HG02798 (cell line): Measurements from ENCODE around the gene NCBP2.
A peak's percentile ranks its signal among the peaks of the same experiment; 100 is the strongest.

Experiments
- ATAC-seq: cut with Tn5 transposase; IDR thresholded peaks from one replicate; pipeline ENCODE4 v1.9.1; 2021; ENCODE audit warnings: mild to moderate bottlenecking; ENCODE audit not compliant: unreplicated experiment, poor library complexity

NCBP2 gene

DNA sequence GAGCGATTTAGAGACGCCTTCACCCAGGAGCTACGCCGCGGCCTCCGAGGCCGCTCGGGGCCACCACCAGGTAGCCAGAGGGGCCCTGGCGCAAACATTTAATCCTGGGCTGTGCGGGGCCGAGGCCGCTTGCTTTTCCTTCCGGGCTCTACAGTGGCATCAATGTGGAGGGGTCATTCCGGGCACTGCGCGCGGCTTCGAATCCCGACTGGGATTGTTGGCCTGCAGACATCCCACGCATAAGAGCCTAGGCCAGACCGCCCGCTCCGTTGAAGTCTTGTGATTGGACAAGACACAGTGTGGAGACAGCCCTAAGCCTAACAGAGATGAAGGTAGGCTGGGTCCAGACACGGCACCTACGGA, 568 bp upstream of the NCBP2 start:
- ATAC-seq: peak; percentile 4

DNA sequence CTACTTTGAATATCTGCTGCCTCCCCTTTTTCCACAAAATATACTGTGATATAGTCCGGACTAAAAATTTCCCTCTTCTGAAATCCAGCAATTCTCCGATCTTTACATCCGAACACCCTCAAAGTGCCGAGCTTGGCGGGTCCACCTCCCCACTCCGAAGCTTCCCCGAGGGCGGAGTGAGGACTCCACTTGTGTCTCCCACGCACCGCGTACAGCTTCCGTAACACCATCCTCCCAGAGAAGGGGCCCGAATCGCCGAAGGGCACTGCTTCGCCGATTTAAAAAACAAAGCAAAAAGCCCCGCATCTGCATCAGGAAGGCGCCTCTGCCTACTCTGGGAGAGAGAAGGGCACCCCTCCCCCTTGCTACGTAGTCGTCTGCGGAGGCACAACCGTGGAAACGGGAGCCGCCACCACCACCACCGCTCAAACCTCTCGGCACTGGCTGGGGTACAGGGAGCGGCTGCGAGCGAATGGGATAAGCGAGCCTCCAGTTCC, 551 bp downstream of the NCBP2 start:
- peak; percentile 21 for ATAC-seq

DNA sequence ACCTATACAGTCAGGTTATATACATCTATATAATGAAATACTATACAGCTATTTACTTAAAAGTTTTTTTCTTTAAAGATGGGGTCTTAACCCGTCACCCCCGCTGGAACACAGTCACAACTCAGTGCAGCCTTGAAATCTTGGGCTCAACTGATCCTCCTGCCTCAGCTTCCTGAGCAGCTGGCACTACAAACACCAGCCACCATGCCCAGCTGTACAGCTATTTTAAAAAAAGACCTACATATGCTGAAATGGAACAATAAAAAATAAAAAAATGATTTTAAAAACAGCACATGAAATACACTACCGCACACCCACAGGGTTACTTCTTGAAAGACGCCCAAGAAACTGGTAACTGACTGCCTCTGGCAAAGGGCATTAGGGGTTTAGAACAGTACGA, 3.8 kb downstream of the NCBP2 start:
- ATAC-seq: no peak

DNA sequence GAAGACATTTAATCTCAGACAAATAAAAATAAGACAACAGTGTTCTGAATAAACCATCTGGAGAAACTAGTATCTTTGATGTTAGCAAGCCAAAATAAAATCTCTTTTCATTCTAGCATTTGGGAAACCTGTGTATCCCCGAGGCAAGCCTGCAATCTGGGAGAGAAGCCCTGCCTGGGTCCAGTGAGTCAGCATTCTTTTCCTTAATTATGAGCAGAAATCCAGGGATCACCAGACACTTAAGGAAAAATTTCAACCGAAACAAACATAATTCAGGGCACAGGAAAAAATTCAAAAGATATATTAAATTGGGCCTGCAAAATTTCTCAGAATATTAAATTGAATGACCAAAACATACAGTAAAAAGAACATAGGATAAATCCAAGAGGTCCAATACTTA, 4.2 kb downstream of the NCBP2 start:
- no peak for ATAC-seq

DNA sequence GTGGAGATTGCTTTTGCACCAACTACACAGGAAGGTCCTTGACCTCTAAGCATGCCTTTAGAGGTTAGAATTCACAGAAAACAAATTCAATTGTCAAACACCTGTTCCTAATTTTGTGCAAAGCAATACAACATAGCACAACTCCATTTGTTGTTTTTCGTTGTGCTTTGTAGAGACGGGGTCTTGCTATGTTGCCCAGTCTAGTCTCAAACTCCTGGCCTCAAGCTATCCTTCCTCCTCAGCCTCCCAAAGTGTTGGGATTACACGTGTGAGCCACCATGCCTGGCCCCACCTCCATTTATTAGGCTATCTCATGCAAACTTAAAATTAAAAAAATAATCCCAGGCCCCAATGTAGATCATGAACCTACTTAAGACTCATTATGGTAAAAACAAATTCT, 6.0 kb downstream of the NCBP2 start:
- ATAC-seq: no peak

DNA sequence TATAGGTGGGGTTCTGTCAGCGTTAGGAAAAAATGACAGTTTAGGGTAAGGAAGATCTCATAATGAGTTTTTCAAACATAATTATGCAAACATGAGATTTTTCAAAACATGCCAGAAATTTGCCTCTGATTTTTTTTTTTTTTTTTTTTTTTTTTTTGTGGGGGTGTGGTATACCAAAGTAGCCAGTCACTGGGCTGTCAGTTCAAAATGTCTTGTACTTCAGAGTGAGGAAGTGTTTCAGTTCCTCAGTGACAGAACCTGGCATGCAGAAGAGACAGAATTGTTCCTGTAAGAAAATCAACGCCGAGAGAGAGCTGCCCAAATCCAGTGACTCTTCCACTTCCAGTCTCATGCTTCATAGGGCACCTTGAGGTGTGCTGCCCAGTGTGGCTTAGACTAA, 9.7 kb downstream of the NCBP2 start:
- no peak for ATAC-seq

DNA sequence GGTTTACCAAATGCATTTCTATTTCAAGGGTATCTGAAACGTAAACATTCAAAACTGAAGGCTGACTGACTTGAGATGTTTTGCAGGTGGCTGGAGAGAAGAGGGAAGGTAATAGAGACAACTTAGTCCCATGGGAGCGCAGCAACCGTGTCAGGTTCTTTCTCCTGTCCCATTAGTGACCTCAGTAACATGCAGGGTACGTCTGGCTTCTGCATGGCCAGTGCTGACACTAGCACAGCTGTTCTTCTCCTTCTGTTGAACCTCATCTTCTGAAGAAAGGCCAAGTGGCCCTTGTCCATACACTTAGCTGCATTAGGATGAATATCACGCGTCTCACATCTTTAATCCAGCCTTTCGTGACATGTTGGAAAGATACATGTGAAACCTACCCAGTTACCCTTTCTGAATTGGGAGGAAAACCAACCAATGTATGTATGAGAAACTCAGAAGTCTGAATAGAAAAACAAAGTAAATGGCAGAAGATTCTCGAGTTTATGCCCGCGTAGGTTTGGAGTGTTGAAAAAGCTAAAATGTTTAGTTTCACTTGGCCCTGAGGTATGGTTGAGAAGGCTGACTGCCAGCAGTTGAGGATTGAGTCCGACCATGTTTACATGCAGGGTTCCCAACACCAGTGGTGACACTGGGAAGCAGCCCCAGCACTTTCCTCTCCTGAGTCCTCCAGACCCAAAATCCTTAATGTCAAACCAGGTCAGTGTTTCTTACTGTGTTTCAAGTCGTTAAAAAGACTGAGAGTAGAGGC, 10.3 kb downstream of the NCBP2 start:
- peak; percentile 44 for ATAC-seq

DNA sequence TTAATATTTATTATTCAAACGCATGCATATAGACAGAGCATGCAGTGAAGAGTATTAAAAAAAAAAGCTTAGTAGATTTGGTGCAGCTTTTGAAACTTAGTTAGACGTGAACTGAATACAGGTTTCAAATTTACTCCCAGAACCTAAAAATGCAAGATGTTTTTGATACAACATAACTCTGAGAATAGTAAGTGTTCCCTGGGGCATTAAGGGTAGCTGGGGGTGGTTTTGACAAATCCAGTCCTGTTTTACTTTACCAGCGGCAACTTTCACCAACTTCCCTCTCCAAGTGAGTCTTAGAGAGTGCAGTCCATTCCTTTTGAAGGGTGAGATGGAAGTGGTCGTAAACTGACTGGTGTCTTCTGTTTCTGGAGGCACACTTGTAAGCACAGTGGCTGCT, 11.2 kb downstream of the NCBP2 start:
- ATAC-seq: no peak

DNA sequence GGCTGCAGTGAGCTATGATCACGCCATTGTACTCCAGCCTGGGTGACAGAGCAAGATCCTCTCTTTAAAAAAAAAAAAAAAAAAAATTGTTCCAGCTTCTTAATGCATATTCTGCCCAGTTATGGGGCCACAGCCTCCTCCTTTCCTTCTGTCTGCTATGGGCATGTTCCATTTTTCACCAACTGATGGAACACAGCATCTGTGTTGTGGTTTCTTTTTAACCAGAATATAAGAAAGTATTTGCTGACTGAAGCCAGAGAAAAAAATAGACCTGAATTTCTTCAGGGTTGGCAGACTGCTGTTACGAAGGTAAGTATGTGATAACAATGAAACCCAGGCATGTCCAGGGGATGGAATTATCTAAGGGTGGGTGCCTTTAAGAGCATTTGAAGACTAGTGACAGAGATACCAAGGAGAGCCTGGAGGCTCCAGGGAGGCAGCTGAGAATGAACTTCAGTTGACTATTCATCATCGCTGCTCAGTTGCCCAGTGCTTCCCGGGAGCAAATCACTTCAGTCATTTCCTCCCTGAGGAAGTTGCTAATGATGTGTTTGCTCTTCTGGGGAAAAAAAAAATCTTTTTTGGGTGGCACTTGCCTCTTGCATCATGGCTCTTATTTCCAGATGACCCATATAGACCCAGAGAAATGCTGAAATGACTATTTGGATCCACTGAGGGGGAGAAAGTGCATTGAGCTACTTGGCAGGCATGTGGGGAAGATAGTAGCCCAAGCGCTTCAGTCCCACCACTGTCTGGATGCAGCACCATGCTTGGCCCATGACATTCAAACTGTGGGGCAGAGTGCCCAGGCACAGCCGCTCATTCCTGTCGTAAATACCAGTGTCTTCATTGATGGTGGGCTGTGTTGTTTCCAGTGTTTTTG, 14.5 kb downstream of the NCBP2 start:
- ATAC-seq: no peak

DNA sequence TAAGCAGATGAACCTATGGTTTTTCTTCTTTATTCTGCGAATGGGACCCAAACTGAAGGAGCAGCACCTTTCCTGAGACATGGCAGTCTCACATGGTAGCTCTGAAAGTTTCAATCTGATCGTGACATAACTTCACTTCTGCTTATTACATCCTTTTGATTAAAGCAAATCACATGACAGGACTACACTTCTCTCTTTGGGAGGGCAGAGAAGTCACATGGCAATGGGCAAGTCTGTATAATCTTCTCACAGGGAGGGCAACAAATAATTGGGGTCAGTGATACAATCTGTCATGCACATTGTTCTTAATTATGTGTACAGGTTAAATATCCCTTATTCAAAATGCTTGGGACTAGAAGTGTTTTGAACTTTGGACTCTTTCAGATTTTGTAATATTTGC, 21.6 kb downstream of the NCBP2 start:
- no peak for ATAC-seq

DNA sequence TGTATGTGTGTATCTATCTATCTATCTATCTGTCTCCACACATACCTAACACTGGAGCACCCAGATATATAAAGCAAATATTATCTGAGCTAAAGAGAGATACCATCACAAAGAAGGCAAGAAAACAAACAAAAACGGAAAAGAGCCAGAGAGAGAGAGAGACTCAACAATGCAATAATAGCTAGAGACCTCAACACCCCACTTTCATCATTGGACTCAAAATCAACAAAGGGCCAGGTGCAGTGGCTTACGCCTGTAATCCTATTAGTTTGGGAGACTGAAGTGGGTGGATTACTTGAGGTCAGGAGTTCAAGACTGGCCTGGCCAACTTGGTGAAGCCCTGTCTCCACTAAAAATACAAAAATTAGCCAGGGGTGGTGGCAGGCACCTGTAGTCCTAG, 23.4 kb downstream of the NCBP2 start:
- no peak for ATAC-seq

DNA sequence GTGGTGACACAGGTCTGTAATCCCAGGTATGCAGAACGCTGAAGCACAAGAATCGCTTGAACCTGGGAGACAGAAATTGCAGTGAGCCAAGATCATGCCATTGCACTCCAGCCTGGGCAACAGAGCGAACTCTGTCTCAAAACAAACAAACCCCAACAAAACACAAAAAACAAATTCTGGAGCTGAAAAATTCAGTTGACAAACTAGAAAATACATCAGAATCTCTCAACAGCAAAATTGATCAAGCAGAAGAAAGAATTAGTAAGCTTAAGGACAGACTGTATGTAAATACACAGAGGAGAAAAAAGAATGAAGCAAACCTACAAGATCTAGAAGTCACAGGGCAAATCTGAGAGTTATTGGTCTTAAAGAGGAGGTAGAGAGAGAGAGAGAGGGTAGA, 25.3 kb downstream of the NCBP2 start:
- no peak for ATAC-seq

DNA sequence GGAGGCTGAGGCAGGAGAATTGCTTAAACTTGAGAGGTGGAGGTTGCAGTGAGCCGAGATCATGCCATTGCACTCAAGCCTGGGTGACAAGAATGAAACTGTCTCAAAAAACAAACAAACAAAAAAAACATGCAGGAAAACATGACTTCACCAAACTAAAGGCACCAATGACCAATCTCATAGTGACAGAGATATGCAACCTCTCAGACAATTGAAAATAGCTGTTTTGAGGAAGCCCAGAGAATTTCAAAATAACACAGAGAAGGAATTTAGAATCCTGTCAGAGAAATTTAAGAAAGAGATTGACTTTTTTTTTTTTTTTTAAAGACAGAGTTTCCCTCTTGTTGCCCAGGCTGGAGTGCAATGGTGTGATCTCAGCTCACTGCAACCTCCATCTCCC, 26.1 kb downstream of the NCBP2 start:
- no peak for ATAC-seq

DNA sequence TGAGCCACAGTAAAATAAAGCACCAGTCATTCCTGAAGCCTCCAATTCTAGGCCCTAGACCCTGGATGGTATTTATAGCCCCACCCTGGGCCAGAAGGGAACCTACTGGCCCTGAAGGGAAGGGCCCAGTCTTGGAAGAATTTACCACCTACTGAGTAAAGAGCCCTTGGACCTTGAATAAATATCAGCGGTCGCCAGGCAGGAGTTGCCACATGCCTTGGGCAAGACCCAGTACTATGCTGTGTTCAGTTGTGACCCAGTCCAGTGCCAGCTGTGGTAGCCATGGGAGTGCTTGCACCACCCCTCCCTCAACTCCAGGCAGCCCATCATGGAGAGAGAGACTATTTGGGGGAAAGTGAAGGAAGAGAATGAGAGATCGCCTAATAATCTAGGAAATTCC, 27.0 kb downstream of the NCBP2 start:
- no peak for ATAC-seq

DNA sequence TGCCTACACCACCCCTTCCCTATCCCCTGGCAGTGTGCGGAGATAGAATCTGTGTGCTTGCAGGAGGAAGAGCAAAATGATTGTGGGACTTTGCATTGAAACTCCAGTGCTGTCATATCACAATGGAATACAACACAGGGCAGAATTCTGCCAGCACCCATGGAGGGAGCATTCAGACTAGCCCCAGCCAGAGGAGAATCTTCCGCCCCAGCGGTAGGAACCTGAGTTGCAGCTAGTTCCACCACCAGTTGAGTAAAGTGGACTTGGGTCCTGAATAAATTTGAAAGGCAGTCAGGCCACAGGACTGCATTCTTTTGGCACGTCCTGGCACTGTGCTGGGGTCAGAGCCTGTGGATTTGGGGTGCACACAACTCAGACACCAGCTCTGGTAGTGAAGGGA, 27.5 kb downstream of the NCBP2 start:
- ATAC-seq: no peak

DNA sequence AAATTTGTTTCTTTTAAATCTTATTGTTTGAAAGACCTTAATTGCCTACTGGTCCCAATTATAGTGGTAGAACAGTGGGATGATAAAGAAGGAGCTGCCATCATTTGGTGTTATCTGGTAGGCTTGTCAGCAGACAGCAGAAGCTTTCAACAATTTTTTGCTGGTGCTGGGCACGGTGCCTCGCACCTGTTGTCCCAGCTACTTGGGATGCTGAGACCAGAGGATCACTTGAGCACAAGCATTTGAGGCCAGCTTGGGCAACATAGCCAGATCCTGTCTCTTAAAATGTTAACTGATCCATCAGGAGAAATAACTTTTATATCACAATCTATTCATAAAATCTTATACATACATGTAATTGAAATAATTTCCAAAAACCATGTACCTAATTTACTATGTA, 38.6 kb downstream of the NCBP2 start:
- no peak for ATAC-seq

DNA sequence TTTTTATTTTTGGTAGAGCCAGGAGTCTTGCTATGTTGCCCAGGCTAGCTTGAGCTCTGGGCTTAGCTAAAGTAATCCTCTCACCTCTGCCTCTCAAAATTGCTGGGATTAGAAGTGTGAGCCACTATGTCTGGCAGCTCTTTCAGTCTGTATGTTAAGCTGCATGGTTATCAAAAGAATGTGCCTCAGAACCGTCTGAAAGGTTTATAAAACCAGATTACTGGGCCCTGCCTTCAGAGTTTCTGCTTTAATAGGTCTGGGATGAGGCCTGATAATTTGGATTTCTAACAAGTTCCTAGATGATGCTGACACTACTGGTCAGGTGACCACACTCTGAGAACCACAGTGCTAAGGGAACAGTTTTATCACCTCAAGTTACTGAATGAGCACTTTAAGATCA, 40.0 kb downstream of the NCBP2 start:
- ATAC-seq: no peak

DNA sequence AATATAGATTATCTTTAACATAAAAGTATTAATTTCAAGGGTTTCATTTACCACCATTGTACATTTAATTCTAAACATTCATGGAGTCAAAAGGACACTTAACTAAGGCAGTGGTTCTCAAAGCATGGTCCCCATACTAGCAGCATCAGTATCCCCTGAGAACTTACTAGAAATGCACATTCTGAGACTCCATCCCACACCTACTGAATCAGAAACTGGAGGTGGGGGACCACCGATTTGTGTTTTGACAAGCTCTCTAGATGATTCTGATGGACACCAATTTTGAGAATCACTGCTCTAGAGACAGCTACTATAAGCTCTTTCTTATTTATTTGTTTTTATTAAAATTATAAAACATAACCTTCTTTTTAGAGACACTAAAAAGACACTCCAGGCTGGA, 40.6 kb downstream of the NCBP2 start:
- no peak for ATAC-seq

DNA sequence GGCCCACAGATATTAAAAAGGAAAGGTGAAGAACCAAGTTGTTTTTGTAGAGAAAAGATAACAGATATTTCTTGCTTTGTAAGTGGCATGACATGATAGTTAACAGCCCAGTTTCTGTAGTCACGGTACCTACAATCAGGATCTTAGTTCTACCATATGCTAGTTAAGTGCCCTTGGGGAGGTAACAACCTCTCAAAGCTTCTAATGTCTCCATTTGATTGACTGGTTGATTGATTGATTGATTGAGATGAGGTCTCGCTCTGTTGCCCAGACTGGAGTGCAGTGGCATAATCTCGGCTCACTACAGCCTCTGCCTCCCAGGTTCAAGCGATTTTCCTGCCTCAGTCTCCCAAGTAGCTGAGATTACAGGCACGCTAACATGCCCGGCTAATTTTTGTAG, 46.1 kb downstream of the NCBP2 start:
- no peak for ATAC-seq

DNA sequence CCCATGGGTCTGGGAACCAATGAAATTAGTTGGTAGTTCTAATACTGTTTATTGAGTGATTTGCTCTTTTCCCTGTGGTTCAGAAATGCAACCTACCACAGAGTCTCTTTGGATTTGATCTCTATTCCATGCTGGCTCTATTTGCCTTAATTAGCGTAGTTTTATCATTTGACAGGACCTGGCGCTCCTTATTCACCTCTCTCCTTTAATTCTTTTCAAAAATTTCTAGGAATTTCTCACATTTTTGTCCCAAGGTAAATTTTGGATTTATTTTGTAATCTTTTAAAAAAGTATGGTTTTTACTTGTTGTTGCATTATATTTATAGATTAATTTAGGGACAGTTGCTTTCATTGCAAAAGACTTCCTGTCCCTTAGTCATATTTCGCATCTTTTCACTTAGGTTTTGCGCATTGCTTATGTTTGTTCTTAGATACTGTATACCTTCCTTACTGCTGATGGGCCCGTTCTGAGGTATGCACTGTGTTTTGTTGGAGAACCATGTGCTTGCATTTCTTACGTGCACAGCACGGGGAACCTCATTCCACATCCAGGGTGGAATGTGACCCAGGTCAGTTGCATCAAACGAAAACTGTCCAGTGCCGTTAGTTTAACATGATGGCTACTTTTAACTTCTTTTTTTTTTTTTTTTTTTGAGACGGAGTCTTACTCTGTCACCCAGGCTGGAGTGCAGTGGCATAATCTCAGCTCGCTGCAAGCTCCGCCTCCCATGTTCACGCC, 47.6 kb downstream of the NCBP2 start:
- ATAC-seq: no peak
